Placental epithelial cell (primary cell): ENCODE data around the gene G0S2. TPM values are rescaled to one million over a fixed set of nuclear protein-coding genes. Genes with fewer than 3 reads are reported as not detected.

Source experiments
- total RNA-seq: library from RNA; depleted of rRNA; stranded (reverse); fragments of >200 nt; gene quantifications from 2 replicates; pipeline ENCODE4 v1.2.3, GENCODE V29; 2012

Gene G0S2, protein sequence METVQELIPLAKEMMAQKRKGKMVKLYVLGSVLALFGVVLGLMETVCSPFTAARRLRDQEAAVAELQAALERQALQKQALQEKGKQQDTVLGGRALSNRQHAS
- total RNA-seq, result 0.43 and 5.1 TPM in 2 replicates

DNA sequence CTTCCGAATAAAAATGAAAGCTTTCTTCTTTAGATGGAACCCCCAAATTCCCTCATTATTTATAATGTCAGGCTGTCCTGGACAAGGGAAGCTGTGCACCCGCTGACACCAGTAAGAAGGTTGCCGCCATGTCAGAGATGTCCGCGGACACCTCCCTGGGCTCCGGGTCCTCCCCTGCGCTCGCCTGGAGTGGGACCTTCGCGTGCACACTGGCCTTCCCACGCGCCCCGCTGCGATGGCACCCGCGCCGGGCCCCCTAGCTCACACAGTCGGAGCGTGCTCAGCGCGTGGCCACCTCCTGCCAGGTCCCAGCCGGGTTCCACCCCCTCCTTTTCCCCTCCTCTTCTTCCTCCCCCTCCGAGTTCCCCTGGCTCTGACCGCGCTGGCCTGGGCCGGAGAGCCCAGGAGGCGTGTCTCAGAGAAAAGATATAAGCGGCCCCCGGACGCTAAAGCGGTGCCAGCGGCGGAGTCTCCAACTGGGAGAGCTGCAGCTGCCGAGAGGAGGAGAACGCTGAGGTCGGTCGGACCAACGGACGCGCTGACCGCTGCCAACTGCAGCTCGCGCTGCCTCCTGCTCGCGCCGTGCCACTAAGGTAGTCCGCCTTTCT is at the start of gene G0S2:
Gene G0S2 (plus strand): TSS at position 456 of the 608 bp plus-strand sequence. CDS start 273 bp downstream, outside the sequence.

DNA sequence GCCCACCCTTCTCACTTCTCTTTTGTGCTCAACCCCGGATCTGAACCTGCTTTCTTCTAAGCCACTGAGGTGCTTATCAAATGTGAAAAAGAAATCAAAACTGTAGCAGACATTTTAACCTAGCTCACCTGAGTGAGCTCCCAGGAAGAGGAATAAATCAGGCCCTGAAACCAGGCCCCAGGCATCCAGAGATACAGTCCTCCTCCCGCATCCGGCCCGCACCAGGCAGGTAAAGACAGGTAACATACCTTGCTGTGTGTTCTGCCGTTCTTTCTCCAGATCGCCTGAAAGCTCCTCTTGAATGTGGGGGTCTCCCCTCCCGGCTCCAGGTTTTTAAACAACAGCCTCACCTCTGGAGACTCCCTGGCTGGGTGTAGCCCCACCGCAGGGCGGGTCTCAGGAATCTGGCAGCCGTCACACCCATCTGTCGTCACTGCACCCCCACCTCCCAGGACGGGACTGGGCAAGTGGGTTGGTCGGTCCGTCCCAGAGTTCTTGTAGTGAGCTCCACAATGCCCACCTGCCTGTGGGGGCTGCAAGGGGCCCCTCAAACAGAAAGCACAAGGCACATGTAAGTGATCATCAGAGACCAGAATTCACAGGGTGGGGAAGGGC is 23.0 kb upstream of the G0S2 start, which contains the start of gene LAMB3:
Gene LAMB3 (minus strand): TSS at position 305 of the 615 bp plus-strand sequence. CDS start 1,481 bp downstream, outside the sequence.

DNA sequence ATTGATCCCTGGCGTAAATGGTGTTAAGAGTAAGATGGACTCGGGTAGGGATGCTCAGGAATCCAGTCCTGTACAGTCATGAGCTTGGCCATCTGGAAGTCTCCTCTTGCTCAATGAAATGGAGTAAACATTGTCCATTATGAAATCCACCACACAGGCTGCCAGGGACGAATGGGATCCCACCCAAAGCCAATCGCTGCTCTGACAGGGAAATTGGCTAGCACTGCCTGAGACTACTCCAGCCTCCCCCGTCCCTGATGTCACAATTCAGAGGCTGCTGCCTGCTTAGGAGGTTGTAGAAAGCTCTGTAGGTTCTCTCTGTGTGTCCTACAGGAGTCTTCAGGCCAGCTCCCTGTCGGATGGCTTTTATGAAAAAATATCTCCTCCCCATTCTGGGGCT is 29.4 kb downstream of the G0S2 start, which contains the start of gene HSD11B1:
Gene HSD11B1 (plus strand): TSS at position 263 of the 400 bp plus-strand sequence. CDS start 97 bp downstream, at position 360.

Other genes starting within 250 kb of the G0S2 start
- 0.39 TPM in 1 of 2 replicates, not detected in the other for gene CAMK1G, start 91.7 kb upstream of the G0S2 start, total RNA-seq
- 218 and 906 TPM in 2 replicates for gene LAMB3, start 23.0 kb upstream of the G0S2 start, total RNA-seq
- gene HSD11B1, start 29.4 kb downstream of the G0S2 start, total RNA-seq, result 0.22 TPM in 1 of 2 replicates, not detected in the other
- 0.22 and 0.39 TPM in 2 replicates for gene TRAF3IP3, start 80.6 kb downstream of the G0S2 start, total RNA-seq
- 4.7 and 5.3 TPM in 2 replicates for gene C1orf74, start 109.1 kb downstream of the G0S2 start, total RNA-seq
- 28.7 and 37.1 TPM in 2 replicates for gene IRF6, start 130.7 kb downstream of the G0S2 start, total RNA-seq
- gene UTP25, start 152.6 kb downstream of the G0S2 start, total RNA-seq, result 6.3 and 7.9 TPM in 2 replicates